ENCODE results near the gene RGS5.

RGS5 gene

DNA sequence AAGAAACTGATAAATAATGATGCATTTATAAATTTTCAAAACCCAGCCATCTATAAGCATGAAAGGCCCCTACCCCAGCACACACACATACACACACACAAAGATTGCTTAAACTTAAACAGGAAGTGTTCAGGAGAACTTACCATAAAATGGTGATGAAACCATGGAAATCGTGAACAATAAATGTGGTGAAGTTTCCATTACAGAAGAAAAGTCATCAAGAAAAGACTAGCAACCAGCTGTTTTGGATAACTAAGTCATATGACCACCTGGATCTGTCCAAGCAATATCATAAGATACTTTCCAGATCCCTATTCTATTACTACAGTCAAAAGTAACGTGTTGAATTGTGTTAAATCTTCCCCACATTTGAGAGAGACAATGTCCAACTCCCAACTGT is 24.1 kb downstream of the RGS5 start:
- no peak for DNase-seq

DNA sequence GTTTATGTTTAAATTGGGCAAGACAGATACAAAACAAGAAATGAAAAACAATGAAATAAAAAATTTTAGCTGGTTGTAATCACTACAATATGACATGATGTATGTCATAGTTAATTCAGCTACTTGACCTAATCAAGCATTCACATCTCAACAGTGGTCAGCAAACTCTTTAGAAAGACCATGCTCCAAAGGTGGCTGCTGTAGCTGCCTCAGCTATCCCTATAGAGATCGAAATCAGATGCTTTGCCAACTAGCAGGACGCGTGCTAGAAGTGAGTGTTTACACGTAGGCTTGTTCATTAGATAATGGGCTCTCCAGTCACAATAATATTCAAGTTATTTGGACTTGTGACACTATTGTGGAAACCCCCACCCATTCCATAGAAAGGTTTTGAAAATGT is 25.9 kb downstream of the RGS5 start:
- no peak for DNase-seq

DNA sequence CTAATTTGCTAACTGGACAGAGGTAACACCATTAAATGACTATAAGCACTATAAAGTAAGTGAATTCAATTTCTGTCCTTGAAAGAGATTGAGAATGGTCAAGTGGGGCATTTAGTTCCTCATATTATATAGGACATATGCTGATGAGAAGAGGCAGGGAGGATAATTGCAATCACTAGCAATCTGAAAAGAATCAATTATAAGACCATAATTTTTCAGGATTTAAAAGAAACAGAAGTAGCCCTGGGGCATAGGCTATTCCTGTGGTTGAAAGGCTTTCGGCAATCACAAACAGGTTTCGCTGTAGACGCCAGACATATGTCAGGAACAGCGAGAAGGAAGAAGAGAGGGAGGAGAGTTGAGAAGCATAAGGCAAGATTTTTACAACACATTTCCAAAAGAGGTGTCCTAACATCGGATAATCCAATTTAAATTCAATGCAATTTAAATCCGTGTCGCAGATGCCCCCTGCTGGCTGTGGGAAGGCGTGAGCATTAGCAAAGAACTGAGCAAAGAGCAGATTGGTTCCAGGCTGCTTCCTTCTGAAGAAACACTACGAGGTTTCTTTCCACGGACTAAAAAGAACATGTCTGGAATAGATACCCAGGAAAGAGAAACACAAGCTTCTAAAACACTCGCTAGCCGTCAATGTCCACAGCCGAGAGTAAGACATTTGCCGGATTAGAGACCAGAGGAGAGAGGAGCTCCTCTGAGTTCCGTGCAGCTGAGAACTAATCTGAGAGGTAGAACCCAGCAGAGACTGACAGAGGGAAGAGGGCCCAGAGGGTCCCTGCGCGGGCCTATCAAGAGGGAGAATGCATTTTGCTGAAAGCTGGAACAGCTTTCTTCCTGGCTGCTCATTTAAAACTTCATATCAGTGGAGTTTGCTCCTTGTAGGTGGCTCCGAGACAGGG is 27.9 kb downstream of the RGS5 start:
- DNase-seq = no peak

DNA sequence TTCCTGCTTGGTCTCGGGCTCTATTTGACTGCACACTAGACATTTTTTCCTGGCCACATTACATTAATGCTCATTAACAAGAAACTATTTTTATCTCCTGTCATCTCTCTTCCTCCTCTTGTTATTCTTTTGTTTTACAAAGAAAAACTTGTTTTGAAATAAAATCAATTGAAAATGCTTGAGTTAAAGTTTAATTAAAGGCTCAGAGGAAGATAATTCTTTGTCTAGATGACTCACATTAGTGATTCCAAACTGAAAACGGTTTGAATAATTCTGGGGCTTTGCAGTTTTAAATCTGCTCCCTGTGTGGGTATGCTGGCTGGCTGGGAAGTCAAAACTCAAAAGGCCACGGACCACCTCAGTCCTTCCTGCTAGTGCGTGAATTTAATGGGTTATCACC is 29.6 kb downstream of the RGS5 start:
- no peak for DNase-seq

DNA sequence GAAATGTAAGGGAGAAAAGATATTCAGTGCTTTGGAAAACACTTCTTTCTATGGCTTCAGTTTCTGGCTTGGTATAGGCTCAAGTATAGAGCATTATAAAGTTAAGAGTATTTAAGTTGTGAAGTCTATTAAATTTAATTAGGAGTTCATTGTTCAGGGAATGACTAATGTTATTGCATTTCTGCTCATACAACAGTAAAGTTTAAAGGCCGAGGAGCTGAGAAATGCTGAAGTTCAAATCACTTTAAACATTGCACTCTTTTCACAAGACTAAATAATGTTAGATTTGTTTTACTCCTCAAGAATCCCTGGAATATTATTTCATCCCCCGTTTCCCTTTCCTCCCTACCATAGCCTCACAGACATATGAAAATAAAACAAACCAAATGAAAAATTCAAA is 30.1 kb downstream of the RGS5 start:
- no peak for DNase-seq

DNA sequence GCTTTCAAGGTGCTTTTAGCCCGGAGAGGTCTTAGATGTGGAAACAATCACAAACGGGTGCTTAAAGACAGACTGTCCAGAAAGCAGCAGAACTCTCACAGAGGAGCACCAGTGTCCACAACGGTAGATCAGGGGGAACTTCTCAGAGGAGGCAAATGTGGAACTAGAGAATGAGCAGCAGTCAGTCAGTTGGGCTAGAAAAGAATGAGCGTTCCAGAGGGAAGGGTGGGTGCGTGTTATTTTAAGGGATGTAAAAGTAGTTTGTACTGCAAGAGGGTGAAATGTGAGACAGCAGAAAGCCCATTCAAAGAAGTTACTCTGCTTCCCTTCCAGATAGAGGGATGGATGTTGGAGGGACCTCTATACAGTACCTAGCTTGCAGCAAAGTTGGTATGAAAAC is 30.9 kb downstream of the RGS5 start:
- DNase-seq = no peak

DNA sequence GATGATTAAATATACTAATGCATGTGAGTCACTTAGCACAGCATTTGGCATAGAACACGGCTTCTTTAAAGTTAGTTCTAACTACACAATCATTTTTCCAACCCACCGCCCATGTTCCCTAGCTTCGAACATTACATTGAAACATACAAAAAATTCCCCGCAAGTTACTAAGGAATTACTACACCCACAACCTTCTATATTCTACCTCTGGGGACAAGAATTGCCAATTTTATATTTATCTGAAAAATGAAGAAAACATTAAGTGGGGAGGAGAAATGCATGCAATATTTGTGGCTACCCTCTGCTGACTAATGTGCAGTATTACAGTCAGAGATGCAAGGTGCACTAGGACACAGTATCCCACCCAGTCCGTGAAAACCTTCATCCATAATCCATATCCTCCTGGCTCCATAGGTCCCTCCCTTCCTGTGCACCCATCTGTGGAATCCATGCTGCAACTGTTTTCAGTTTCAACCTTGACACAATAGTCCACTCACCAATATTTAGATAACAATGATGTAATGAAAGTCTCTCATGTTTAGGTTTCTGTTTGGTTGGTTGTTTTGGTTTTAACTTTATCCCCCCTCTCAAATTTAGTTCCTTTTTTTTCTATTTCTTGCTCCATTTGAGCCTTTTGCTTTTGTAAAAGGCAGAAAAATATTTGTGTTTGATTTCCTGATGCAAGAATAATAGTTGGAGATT is 31.6 kb downstream of the RGS5 start:
- DNase-seq = no peak

DNA sequence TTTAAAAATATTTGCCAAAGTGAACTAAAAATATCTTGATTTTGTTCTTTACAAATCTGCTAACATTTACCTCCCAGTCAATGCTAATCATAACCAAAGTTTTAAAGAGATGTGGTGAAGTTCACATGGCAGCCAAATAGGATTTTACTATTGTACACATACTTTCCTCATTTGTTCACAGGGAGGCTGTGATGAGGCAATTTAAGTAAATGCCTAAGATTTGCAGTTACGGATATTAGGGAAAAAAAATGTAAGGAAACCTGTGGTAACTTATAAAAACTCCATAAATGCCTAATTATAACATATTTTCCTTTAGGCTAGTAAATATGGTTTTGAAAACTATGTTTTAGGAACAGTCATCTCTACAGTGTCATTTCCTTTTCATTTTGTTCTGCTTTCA is 32.4 kb downstream of the RGS5 start:
- DNase-seq = no peak

DNA sequence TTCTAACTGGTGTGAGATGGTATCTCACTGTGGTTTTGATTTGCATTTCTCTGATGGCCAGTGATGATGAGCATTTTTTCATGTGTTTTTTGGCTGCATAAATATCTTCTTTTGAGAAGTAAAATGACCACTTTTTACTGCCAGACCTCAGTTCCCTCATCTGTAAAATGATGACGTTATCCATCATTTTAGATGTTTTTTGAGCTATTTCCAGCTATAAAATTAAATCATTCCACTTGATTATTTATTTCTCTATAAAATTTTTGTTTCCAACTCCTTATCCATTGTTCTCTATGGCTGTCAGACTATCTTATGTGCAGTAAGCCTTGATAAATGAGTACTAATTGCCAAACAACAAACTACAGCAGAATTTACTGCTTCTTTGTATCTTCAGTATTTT is 33.2 kb downstream of the RGS5 start:
- no peak for DNase-seq

DNA sequence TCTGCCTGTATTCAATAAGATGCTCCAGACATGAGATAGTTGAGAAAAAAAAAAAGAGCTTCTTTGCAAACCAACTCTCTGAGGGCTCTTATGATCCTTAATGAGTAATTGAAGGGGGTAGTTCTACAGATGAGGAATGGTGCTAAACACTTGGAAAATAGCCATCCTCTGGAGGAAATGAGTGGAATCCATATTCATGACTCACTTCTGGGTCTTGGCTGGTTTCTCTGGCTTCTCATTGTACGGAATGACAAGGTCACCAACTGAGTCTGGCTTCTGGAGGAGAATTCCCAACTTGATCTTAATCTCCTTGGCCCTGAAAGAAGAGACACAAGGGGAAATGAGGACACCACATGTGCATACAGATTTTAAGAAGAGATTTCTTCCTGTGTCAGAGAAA is 34.7 kb downstream of the RGS5 start:
- DNase-seq = no peak

DNA sequence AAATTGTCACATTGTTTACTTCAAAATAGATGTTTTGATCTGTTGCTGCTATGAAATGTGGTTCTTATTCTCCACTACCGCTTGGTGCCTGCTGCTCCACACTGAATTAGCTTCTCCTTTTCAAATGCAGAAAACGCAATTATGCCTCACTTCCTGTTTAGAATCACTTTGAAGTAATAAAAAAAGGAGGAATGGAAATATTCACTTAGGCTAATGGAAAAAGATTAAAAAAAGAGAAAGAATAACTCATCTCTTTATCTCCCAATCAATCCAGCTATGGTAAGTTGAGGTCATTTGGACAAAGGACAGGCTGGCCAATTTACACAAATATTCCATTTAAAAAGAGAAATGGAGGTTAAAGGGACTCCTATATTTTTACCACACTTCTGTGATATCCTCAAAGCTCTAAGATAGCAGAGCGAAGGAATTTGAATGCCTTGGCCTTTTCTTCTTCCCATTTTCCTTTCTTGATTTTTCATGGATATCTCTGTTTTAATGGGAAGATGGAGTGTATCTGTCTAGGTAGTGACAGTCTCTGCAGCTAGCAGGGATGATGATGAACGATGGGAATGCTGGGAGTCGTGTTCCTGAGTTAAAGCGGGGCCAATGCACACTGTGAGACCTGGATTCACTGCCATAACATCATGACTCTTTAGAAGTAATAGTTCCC is 35.7 kb downstream of the RGS5 start:
- DNase-seq = no peak

DNA sequence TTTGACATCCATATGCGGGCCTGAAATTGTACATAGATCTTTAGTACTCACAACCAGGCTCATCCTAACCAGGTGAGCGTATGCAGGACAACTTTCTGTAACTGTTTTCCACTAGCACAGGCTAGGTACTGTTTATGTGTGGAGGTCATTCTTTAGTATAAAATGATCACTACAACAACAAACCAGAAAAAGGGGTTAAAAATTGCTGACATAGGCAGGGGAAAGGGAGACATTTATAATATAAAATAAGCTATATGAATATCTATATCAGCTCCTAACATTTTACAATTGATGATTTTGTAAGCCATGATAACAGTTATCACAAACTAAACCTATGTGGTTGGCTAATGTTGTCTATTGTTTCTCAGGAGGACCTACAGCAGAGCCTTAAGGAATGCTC is 37.6 kb downstream of the RGS5 start:
- DNase-seq = no peak

DNA sequence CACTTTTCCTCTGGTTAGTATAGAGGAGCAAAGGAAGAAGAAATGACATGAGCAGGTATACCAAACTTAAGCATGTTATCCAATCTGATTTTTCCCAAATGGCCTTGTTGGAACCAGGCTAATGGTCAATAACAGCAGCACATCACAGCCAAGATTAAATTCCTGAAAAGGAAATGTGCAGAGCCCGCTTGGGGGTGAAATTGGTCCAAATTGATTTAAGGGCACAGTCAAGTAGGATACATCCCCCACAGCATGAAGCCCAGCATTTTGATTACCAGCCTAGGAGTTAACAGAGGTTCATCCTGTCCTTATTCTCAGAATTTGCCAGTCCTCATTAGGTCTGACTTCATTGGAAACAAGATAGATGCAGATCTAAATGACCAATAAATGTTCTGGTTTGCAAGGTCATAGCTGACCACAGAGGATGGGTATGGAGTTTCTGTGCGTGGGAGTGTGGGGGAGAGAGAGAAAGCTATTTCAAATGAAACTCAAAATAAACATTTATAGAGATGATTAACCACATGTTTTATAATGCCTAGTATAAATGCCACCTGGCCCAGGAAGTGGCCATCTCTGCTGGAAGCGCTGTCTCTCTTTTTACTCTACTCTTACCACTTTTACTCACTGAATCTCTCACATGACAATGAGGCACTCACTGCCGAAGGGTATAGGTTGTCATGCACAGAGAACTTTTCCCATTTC is 38.7 kb downstream of the RGS5 start:
- DNase-seq = no peak

DNA sequence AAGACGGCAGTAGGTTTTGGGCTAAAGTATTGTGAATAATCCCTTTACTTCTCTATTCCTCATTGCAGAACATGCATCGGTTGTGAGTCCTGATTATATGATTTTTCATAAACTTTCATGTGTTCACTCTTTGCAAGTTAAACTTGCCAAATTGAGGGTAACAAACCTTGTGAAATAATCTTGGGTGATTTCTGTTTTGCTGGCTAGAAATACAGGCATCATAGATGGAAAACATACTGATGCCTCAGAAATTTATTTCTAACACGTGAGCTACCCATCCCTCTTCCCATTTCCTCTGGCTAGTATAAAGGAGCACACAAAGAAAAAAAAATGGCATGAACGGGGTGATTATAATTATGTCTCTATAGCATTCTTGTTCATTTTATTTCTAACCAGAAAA is 39.6 kb downstream of the RGS5 start:
- no peak for DNase-seq

DNA sequence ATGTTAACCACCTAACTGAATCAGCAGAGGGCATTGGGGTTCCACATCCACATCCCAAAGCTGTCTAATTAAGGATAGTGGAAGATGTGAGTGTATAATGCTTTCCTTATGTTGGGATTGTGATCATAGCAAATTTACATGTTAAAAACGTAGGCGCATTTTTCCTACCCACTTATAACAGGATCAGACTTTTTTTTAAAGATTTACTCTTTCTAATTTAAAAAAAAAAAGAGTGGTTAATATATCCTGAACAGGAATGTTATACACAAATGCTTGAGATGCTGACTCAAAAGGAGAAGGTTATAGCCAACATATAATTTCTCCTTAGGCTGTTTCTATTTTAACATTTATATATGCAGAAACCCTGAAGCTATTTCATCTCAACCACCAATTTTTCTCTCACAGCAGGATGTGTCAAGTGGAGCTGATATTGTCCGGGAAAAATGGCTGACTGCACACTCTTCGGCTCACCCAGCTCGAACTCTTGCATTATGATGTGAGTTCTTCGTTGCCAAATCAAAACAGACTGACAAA is 40.3 kb downstream of the RGS5 start:
- no peak for DNase-seq

DNA sequence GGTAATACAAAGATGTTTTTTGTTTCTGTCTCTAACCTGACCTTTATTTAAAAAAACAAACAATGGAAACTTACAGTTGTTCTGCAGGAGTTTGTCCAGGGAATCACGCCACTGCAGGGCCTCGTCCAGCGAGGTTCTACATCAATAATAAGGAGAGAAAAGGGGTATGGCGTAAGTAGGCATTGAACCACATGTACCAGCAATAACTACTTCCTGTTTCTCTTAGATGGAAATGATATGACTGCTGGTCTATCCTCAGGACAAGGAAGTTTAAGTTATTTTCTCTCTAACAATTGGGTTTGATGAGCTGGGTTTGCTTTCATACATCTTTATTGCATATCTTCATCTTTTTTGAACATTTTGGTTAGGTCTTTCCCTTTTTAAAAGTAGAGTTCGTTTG is 40.9 kb downstream of the RGS5 start:
- DNase-seq = no peak

DNA sequence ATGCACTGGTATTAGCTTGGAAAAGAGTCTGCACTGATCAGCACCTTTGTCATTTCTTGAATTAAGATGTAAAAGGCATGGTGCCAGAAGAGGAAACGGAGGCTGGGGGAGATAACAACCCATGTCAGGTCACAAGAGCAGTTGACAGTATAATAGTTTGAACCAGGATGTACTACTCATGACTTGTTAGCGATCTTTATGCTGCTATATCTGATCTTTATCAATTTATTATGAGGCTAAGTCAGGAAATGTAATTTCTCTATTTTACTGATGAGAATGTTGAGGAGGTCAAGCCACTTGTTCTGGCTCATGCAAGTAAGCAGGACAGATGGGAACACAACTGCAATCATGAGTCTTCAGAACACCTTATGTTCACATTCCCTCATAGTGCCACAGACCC is 41.4 kb downstream of the RGS5 start:
- DNase-seq = no peak

DNA sequence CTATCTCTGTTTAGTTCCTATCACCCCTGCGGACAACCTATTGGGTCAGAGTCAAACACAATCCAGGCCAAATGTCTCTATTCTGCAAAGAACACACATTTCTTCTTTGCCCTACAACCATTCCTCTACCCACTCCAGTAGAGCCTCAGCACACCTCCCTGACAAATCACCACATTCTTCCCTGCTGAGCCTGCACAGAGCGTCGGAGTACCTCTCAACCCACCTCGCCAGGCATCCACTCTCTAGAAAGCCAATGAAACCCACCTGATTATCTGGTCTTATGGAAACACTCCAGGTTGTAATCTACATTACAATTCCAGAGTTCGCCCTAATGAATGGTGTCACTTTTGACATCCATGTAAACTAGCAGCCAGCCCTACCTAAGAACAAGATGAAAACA is 47.1 kb downstream of the RGS5 start:
- no peak for DNase-seq

DNA sequence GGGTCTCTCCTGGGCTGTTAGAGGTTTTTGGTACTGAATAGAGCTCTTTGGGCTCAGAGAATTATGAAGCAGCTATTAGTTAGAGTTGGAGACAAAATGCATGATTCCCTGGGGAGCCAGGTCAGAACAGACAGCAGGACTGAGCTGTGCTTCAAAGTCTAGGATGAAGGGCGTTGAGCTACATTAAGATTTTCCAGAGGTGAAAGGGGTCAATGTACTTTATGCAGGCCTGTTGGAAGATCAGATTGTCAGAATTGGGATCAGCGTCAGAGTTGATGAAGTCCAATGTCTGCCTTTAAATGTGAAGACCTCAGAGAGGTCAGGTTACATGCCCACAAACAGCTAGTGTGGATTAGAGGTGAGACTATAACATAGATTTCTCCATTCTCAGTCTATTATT is 53.8 kb downstream of the RGS5 start:
- DNase-seq = no peak

DNA sequence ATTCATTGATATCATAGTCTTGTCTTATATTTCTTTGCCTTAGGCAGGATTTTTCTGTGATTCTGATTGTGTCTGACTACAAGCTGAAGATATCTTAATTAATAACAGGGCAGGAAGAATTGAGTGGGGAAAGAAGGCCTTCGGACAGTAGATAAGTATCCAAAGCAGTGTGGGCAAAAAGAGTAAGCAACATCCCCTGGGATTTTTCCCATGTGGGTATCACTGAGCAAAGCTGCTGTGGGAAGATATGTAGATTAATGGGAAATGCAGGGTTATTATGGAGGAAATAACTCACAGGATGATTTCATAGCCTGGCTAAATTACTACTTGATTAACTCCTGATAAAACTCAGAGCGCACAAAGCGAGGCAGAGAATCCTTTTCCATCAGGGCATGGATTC is 55.7 kb downstream of the RGS5 start:
- no peak for DNase-seq

DNA sequence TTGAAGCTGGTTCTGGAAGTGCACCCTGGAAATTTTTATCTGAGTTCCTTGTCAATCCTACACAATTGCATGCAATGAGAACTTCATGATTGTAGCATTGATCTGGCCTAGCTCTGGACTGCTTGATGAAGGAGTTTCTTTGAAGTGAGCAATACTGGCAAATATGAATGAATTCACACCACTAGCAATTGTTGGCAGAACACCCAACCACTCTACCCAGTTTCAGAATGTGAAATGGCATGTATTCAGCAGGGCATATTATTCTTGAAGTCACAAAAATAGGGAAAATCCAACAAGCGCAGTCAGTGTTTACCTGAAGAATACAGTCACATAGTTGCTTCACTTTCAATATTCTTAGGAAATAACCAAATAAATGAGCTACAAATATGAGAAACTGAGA is 57.3 kb downstream of the RGS5 start:
- no peak for DNase-seq

DNA sequence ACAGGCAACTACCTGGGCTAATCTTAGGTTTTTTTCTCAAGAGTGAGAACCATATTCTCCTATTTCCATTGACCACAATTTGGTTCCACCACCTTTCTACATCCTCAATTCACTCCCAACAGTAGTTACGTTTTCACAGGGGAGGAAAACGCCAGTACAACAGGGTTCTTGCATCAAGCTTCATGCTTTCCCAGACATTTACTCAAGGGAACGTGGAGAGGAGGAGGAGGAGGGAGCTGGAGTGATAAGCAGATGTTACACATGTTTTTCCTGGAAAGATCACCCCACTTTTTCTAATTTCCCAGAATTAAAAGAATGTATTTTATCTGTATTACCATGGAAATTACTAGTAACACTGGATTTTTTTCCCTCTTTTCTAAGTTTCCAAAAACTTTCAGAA is 58.3 kb downstream of the RGS5 start:
- no peak for DNase-seq

DNA sequence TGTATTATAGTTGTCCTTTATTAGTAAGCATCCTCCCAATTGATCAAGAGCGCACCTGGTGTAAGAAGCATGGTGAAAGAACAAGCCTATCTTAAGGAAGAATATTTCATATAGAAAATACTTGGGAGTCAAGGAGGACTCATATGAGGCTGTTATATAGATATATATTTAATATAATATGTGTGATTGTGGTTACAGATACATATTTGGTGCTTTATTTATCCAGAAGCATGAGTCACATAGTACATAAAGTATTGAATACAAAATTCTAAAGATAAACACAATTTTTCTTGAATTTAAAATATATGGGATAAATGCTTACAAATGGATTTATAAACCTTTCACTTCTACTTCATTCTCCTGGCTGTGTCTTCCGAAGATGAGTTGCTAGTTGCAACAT is 60.6 kb downstream of the RGS5 start:
- no peak for DNase-seq
